ENCODE results near the gene TRIM39. TPM values are rescaled to one million over a fixed set of nuclear protein-coding genes. Genes with fewer than 3 reads are reported as not detected.

TRIM39 gene
- total and polyA plus RNA-seq, 9 of the 15 experiments (the other 6 are each of a cell fraction or from before 2014, with no cell fraction given) = 5.6 to 17.7 (median 12.8) TPM

DNA sequence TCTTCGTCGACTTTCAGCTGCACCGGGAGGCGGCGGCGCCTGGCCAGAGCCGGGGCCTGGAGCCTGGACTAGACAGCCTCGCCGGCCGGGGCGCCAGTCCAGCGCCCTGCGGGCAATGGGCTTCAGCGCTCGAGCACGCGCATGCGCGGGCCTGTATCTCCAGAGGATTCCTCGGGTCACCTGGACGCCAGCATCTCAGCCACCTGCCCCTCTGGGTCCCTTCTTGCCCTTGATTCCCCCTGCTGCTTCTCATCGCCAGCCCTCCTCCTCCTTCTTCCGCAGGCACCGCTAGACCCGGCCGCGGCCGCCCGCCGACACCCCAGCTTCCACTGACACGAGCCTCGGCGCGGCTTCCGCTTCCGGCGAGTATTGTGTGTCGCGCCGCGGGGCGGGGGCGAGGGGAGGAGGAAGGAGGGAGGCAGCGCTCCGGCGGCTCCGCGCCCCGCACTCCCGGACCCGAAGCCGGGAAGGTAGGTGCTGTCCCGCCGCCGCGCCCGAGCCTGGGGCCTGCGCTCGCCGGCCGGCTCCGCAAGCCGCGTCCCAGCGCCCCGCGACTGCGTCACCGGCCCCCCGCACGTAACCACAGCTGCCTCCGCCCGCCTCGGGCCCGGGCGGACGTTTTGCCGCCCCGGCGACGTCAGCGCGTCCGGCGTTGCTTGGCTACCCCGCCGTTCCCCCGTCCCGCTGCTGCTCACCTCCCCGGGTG is at the start of gene TRIM39 (continued):
- TF ChIP-seq, protein P1, sequence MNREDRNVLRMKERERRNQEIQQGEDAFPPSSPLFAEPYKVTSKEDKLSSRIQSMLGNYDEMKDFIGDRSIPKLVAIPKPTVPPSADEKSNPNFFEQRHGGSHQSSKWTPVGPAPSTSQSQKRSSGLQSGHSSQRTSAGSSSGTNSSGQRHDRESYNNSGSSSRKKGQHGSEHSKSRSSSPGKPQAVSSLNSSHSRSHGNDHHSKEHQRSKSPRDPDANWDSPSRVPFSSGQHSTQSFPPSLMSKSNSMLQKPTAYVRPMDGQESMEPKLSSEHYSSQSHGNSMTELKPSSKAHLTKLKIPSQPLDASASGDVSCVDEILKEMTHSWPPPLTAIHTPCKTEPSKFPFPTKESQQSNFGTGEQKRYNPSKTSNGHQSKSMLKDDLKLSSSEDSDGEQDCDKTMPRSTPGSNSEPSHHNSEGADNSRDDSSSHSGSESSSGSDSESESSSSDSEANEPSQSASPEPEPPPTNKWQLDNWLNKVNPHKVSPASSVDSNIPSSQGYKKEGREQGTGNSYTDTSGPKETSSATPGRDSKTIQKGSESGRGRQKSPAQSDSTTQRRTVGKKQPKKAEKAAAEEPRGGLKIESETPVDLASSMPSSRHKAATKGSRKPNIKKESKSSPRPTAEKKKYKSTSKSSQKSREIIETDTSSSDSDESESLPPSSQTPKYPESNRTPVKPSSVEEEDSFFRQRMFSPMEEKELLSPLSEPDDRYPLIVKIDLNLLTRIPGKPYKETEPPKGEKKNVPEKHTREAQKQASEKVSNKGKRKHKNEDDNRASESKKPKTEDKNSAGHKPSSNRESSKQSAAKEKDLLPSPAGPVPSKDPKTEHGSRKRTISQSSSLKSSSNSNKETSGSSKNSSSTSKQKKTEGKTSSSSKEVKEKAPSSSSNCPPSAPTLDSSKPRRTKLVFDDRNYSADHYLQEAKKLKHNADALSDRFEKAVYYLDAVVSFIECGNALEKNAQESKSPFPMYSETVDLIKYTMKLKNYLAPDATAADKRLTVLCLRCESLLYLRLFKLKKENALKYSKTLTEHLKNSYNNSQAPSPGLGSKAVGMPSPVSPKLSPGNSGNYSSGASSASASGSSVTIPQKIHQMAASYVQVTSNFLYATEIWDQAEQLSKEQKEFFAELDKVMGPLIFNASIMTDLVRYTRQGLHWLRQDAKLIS (CRISPR knock-in tag; IDR thresholded peaks at IDR 0.05) = peak; percentile 93
- TF ChIP-seq TAF1 (IDR thresholded peaks at IDR 0.05; ENCODE audit: control insufficient read depth, extremely low read depth, insufficient read depth, low read length, severe bottlenecking) (peak; percentile 75), SIX5 (IDR thresholded peaks at IDR 0.05; ENCODE audit: borderline replicate concordance in 1 of 2, insufficient read depth in 1 of 2, low read depth in 1 of 2, low read length in 2 of 2) (peak in 1 of 2 experiments; percentile 38; a peak in 2 of 4 replicates), MXI1 (IDR thresholded peaks at IDR 0.05; ENCODE audit: low read depth, low read length) (no peak; the same call in 1 of the 2 replicates), YY1 (IDR thresholded peaks at IDR 0.05; ENCODE audit: borderline replicate concordance in 1 of 3, control insufficient read depth in 1 of 3, extremely low read depth in 1 of 3, insufficient read depth in 3 of 3, insufficient read length in 1 of 3, insufficient replicate concordance in 2 of 3, low read depth in 1 of 3, low read length in 2 of 3) (peak in 2 of 3 experiments; percentile 27 to 43), FOSL1 (tag; conservative IDR thresholded peaks at IDR 0.05) (peak; percentile 63; the same call in 1 of the 2 replicates), KDM5B (IDR thresholded peaks at IDR 0.05; ENCODE audit: insufficient replicate concordance, low read depth, low read length) (peak; percentile 81), ZNF212 (CRISPR knock-in tag; IDR thresholded peaks at IDR 0.05) (0 out of 2 replicates have a peak, but pooled peaks have one; percentile 67), ZFPM2 (CRISPR knock-in tag; IDR thresholded peaks at IDR 0.05) (no peak)
- TF ChIP-seq, protein P2, sequence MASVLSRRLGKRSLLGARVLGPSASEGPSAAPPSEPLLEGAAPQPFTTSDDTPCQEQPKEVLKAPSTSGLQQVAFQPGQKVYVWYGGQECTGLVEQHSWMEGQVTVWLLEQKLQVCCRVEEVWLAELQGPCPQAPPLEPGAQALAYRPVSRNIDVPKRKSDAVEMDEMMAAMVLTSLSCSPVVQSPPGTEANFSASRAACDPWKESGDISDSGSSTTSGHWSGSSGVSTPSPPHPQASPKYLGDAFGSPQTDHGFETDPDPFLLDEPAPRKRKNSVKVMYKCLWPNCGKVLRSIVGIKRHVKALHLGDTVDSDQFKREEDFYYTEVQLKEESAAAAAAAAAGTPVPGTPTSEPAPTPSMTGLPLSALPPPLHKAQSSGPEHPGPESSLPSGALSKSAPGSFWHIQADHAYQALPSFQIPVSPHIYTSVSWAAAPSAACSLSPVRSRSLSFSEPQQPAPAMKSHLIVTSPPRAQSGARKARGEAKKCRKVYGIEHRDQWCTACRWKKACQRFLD (CRISPR knock-in tag; IDR thresholded peaks at IDR 0.05) = no peak
